NCI-H2029 (cell line): Measurements from ENCODE around the gene ANKRD45.
A peak's percentile ranks its signal among the peaks of the same experiment; 100 is the strongest.
"Not testable (repeated sequence)": the region's sequence is repeated elsewhere in the genome, so short reads cannot be mapped to it uniquely, and the experiment has no call there.

Experiments
- DNase-seq: peaks from one replicate; lab custom pipeline; 2025; lab: John Stamatoyannopoulos, UW

Gene ANKRD45

GRCh38 chr1:173669491-173669941 is at the start of gene ANKRD45:
ANKRD45 (minus strand) TSS chr1:173669851; CDS start chr1:173659418, 10,433 bp downstream.
- DNase-seq = no peak

GRCh38 chr1:173717238-173717637 is 47.6 kb upstream of the ANKRD45 start:
- DNase-seq = no peak

- no peak for DNase-seq
Observed at GRCh38 chr1:173715538-173715844, 45.8 kb upstream of the ANKRD45 start.

- DNase-seq = peak; percentile 66
Observed at GRCh38 chr1:173714759-173715537, 45.3 kb upstream of the ANKRD45 start, which contains the start of gene KLHL20. KLHL20 (plus strand) TSS chr1:173714981; CDS start chr1:173716044, 1,063 bp downstream.

- DNase-seq = no peak
Observed at GRCh38 chr1:173714441-173714758, 44.7 kb upstream of the ANKRD45 start.

GRCh38 chr1:173708787-173709186 is 39.1 kb upstream of the ANKRD45 start:
- no peak for DNase-seq

- no peak for DNase-seq
Observed at GRCh38 chr1:173705117-173705516, 35.5 kb upstream of the ANKRD45 start.

- DNase-seq = no peak
Observed at GRCh38 chr1:173702736-173703135, 33.1 kb upstream of the ANKRD45 start.

GRCh38 chr1:173701299-173701698 is 31.6 kb upstream of the ANKRD45 start:
- not testable (repeated sequence) for DNase-seq

GRCh38 chr1:173693238-173693637 is 23.6 kb upstream of the ANKRD45 start:
- no peak for DNase-seq

- no peak for DNase-seq
Observed at GRCh38 chr1:173688300-173688699, 18.6 kb upstream of the ANKRD45 start.

- not testable (repeated sequence) for DNase-seq
Observed at GRCh38 chr1:173685121-173685520, 15.5 kb upstream of the ANKRD45 start.

GRCh38 chr1:173683838-173684237 is 14.2 kb upstream of the ANKRD45 start:
- DNase-seq = not testable (repeated sequence)

- no peak for DNase-seq
Observed at GRCh38 chr1:173682184-173682583, 12.5 kb upstream of the ANKRD45 start.

- not testable (repeated sequence) for DNase-seq
Observed at GRCh38 chr1:173680152-173680551, 10.5 kb upstream of the ANKRD45 start.

- DNase-seq = not testable (repeated sequence)
Observed at GRCh38 chr1:173674496-173674895, 4.8 kb upstream of the ANKRD45 start.

GRCh38 chr1:173666646-173667045 is 3.0 kb downstream of the ANKRD45 start:
- no peak for DNase-seq

GRCh38 chr1:173663159-173663558 is 6.5 kb downstream of the ANKRD45 start:
- DNase-seq = no peak

- DNase-seq = no peak
Observed at GRCh38 chr1:173661763-173662162, 7.9 kb downstream of the ANKRD45 start.

GRCh38 chr1:173661271-173661670 is 8.4 kb downstream of the ANKRD45 start:
- DNase-seq = no peak

- no peak for DNase-seq
Observed at GRCh38 chr1:173660306-173660705, 9.3 kb downstream of the ANKRD45 start.

- no peak for DNase-seq
Observed at GRCh38 chr1:173648880-173649605, 20.6 kb downstream of the ANKRD45 start.

GRCh38 chr1:173646656-173647055 is 23.0 kb downstream of the ANKRD45 start:
- DNase-seq = no peak
